ENCODE results near the gene KMT2A. TPM values are rescaled to one million over a fixed set of nuclear protein-coding genes. Genes with fewer than 3 reads are reported as not detected.

KMT2A gene
- total RNA-seq, 1 donor from 2014 or later = 63.6 TPM

GRCh38 chr11:118442301-118442700 lies 6.0 kb downstream of the KMT2A start:
- DNase-seq (ENCODE audit: low spot score) = no peak
- Histone ChIP-seq H3K4me3 (peak overlapping the region; percentile 18), H3K36me3 (peaks cover 13% of the 10 kb centered on the region), H3K4me2 (peak overlapping the region; percentile 87), H3K4me1 (peaks cover 60% of the 10 kb centered on the region), H3F3A (ENCODE audit: low read depth) (peaks cover 33% of the 10 kb centered on the region), H3K27me3 (no peaks in the 10 kb centered on the region), H3K9me3 (ENCODE audit: low read depth) (no peaks in the 10 kb centered on the region), H3K79me2 (ENCODE audit: low read depth) (peaks cover 100% of the 10 kb centered on the region), H3K9ac (no peak overlapping the region), H2AFZ (replicated peaks) (no peak overlapping the region), H3K27ac (no peak overlapping the region), H4K20me1 (ENCODE audit: low read depth) (peaks cover 100% of the 10 kb centered on the region)
- Mint-ChIP-seq H3K9me3 (no peaks in the 10 kb centered on the region), H3K27ac (peak overlapping the region; percentile 3), H3K36me3 (peaks cover 19% of the 10 kb centered on the region), H3K4me1 (peaks cover 38% of the 10 kb centered on the region), H3K27me3 (ENCODE audit: insufficient read depth, low read depth) (no peaks in the 10 kb centered on the region), H3K4me3 (no peak overlapping the region)
- TF ChIP-seq, protein P1, sequence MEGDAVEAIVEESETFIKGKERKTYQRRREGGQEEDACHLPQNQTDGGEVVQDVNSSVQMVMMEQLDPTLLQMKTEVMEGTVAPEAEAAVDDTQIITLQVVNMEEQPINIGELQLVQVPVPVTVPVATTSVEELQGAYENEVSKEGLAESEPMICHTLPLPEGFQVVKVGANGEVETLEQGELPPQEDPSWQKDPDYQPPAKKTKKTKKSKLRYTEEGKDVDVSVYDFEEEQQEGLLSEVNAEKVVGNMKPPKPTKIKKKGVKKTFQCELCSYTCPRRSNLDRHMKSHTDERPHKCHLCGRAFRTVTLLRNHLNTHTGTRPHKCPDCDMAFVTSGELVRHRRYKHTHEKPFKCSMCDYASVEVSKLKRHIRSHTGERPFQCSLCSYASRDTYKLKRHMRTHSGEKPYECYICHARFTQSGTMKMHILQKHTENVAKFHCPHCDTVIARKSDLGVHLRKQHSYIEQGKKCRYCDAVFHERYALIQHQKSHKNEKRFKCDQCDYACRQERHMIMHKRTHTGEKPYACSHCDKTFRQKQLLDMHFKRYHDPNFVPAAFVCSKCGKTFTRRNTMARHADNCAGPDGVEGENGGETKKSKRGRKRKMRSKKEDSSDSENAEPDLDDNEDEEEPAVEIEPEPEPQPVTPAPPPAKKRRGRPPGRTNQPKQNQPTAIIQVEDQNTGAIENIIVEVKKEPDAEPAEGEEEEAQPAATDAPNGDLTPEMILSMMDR (IDR thresholded peaks at IDR 0.05) = no peak
- TF ChIP-seq EZH2 (IDR thresholded peaks at IDR 0.05) = no peak
- no peak for TF ChIP-seq EZH2phosphoT487 (IDR thresholded peaks at IDR 0.05)

GRCh38 chr11:118442908-118443589 lies 6.8 kb downstream of the KMT2A start:
- TF ChIP-seq, protein P1 (IDR thresholded peaks at IDR 0.05) = no peak
- TF ChIP-seq EZH2 (IDR thresholded peaks at IDR 0.05) = no peak
- TF ChIP-seq EZH2phosphoT487 (IDR thresholded peaks at IDR 0.05) = no peak
- H3K27me3 Mint-ChIP-seq (ENCODE audit: insufficient read depth, low read depth) = no peaks in the 10 kb centered on the region
- H2AFZ ChIP-seq (replicated peaks) = no peak overlapping the region
- no peak for DNase-seq (ENCODE audit: low spot score)
- no peaks in the 10 kb centered on the region for H3K27me3 ChIP-seq
- H3K9ac ChIP-seq = no peak overlapping the region
- H3K36me3 Mint-ChIP-seq = peaks cover 24% of the 10 kb centered on the region
- peaks cover 25% of the 10 kb centered on the region for H3F3A ChIP-seq (ENCODE audit: low read depth)
- peaks cover 100% of the 10 kb centered on the region for H3K79me2 ChIP-seq (ENCODE audit: low read depth)
- peaks cover 100% of the 10 kb centered on the region for H4K20me1 ChIP-seq (ENCODE audit: low read depth)
- H3K27ac ChIP-seq = no peak overlapping the region
- peaks cover 35% of the 10 kb centered on the region for H3K4me1 Mint-ChIP-seq
- H3K4me3 Mint-ChIP-seq = no peak overlapping the region
- peaks cover 13% of the 10 kb centered on the region for H3K36me3 ChIP-seq
- peaks cover 60% of the 10 kb centered on the region for H3K4me1 ChIP-seq
- H3K4me3 ChIP-seq = no peak overlapping the region
- peak overlapping the region; percentile 87 for H3K4me2 ChIP-seq
- no peak overlapping the region for H3K27ac Mint-ChIP-seq
- no peaks in the 10 kb centered on the region for H3K9me3 Mint-ChIP-seq
- H3K9me3 ChIP-seq (ENCODE audit: low read depth) = no peaks in the 10 kb centered on the region

DNA sequence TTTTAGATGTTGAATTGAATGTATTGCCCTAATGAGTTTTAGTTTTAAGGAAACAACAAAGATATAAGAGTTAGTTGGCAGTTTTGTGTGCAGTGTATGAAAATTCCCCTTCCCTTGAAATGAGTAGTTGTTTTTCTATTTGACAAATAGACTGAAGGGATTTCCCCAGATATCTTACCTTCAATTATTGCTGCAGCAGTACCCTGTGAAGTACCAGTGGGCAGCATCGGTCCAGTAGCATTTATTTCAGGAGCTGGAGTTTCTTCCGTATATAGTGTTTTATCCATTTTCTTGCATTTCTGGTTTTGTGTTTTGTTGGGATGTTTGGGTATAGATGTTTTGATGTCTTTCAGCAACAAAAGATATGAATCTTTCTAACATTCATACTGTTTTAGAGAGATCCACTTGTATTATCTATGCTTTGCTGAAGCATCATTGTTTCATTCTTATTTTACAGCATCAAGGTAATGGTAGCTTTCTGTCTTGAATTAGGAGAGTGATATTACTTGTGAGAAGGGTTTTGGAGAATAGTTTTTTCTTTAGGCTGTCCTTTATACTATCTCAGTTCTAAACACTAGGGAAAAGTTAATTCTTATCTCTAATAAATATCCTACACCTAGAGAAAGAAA lies 7.4 kb downstream of the KMT2A start:
- TF ChIP-seq EZH2 (IDR thresholded peaks at IDR 0.05) (no peak), EZH2phosphoT487 (IDR thresholded peaks at IDR 0.05) (no peak)
- TF ChIP-seq, protein P1 (IDR thresholded peaks at IDR 0.05) = no peak
- no peak overlapping the region for H3K27ac ChIP-seq
- H3F3A ChIP-seq (ENCODE audit: low read depth) = peaks cover 19% of the 10 kb centered on the region
- no peaks in the 10 kb centered on the region for H3K9me3 Mint-ChIP-seq
- no peak overlapping the region for H2AFZ ChIP-seq (replicated peaks)
- no peaks in the 10 kb centered on the region for H3K27me3 ChIP-seq
- H4K20me1 ChIP-seq (ENCODE audit: low read depth) = peaks cover 100% of the 10 kb centered on the region
- H3K36me3 ChIP-seq = peaks cover 13% of the 10 kb centered on the region
- no peak overlapping the region for H3K27ac Mint-ChIP-seq
- no peak overlapping the region for H3K4me2 ChIP-seq
- peaks cover 32% of the 10 kb centered on the region for H3K4me1 Mint-ChIP-seq
- H3K9ac ChIP-seq = no peak overlapping the region
- peaks cover 60% of the 10 kb centered on the region for H3K4me1 ChIP-seq
- H3K4me3 Mint-ChIP-seq = no peak overlapping the region
- H3K27me3 Mint-ChIP-seq (ENCODE audit: insufficient read depth, low read depth) = no peaks in the 10 kb centered on the region
- DNase-seq (ENCODE audit: low spot score) = no peak
- no peaks in the 10 kb centered on the region for H3K9me3 ChIP-seq (ENCODE audit: low read depth)
- H3K4me3 ChIP-seq = no peak overlapping the region
- peaks cover 24% of the 10 kb centered on the region for H3K36me3 Mint-ChIP-seq
- H3K79me2 ChIP-seq (ENCODE audit: low read depth) = peaks cover 100% of the 10 kb centered on the region
